Activated CD8-positive, alpha-beta memory T cell treated with anti-CD3 and anti-CD28 coated beads, Interleukin-2, amount 50 U/mL, for 1 hour (primary cell): ENCODE data around the gene IWS1.

Source experiments
- DNase-seq: peaks from one replicate; pipeline ENCODE4 v3.0.0-alpha.2; 2020; ENCODE audit errors: extremely low read depth

The IWS1 gene

DNA sequence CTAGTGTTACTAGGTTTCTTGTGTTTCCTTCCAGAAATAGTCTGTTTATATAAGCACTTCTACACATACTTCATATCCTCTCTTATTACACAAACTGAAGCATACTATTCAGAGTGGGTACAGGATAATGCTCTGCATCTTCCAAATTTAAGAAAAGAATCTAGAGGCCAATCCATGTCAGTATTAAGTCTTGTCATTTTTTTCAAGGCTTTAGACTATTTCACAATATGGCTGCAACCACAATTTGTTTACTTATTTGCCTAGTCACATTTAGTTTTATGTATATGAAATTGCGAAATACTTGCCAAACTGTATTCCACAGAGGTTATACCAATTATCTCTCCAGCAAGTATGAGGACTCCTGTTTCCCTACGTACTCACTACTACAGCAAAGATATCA, 27.9 kb downstream of the IWS1 start:
- no peak for DNase-seq

DNA sequence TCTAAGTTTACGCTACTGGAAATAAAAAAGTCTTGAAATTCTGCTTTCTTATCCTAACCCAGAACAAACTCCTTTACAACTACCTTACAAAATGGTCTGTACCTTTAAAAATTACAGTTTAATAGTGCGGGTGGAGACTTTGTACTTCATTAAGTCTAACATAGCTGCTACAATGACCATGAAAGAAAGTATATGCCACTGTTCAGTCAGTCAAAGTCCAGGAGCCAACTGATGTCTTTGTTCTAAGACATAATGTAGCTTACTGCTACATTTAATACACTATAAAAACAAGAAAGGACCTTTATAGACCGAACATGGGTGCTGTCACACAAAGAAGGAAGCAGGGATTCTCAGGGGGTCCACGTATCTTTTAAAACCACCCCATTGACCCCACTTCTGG, 36.0 kb downstream of the IWS1 start:
- no peak for DNase-seq

DNA sequence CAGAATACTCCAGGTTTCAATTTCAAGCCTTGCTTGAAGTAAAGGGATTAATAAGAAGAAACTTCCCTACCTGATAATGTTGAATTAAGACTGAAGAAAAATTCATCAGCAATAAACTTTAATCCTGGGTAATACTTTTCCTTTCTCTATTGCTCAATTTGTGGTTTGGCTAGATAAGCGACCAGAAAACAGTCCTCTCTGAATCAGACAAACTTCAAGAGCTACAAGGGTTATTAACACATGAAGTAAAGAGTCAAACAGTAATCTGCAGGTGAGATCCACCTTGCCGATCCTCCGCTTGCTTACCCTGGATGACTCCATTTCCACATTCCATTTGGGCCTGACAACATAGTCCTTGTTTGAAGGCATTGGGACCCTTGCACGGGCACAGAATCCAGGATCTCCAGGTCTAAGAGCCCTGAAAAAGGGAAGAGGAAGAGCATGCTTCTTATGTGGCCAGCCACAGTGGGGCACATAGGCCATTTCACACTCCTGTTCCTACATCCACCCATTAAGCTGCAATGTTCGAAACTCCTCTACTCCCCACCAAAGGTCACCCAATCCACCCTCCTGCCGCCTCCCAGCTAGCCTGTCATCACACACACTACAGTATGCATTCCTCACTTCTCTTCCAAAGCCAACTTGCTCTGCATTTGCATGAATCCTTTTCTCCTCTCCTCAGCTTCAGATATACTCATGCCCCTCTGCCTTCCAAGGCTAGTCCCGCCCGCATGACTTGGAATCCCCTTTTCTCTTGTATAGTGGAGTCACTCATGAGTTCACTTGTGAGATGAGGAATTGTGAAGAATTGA, 39.8 kb downstream of the IWS1 start:
- DNase-seq = no peak

GRCh38 chr2:127485694-127486071, 40.6 kb downstream of the IWS1 start:
- no peak for DNase-seq

- no peak for DNase-seq
Measured at GRCh38 chr2:127485051-127485693, 41.1 kb downstream of the IWS1 start.

DNA sequence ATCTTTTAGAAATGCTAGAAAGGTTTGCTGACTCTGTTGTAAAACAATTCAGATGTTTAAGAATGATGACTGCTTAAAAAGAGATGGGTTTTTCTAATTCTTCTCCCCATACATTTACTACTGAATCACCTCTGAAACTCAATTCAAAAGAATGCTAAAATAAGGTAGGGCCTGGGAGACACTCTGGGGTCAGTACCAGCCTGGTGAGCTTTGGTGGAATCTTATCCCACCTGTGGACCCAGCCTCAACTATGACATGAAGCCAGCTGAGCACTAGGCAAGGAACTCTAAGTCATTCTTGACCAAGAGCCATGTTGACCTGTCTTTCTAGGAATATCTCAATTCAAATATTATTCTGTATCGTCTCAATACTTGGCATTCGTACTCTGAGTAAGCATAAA, 44.3 kb downstream of the IWS1 start:
- DNase-seq = no peak

DNA sequence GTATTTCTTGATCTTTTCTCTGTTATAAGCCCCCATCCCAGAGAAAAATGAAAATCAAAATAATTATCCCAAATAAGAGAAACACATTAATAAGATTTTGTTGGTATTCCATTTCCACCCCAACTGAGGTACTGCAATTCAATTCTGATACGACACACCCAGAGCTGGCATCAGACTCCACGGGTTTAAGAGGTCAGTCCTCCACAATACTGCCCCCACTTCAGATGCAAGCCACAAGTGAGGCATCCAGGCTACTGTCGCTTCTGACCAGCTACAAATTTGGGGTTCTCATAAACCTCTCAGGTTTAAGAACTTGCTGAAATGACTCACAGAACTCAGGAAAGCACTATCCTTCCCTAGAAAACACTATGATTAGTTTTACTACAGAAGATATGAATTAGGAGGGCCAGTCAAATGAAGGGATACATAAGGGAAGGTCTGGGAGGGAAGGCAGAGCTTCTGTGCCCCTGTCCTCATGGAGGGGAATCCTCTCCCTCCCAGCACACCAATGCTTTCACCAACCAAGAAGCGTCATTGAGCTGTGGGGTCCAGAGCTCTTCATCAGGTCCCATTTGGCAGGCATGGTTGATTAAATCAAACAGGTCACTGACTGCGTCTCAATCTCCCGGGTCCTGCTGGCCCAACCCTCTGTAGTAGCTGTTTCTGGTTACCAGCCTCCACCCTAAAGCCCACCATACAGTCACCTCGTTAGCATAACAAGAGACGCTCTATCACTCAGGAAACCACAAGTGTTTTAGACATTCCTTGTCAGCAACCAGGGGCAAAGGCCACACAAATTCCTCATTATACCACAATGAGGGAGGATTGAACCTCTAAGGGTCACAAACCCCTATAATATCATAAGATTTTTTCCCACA, 46.2 kb downstream of the IWS1 start:
- no peak for DNase-seq

- DNase-seq = no peak
Measured at GRCh38 chr2:127479219-127479825, 47.0 kb downstream of the IWS1 start.

- DNase-seq = no peak
Measured at GRCh38 chr2:127475788-127476187, 50.5 kb downstream of the IWS1 start.

GRCh38 chr2:127472268-127472667, 54.0 kb downstream of the IWS1 start:
- DNase-seq = no peak

GRCh38 chr2:127471286-127471988, 54.9 kb downstream of the IWS1 start:
- DNase-seq = no peak

DNA sequence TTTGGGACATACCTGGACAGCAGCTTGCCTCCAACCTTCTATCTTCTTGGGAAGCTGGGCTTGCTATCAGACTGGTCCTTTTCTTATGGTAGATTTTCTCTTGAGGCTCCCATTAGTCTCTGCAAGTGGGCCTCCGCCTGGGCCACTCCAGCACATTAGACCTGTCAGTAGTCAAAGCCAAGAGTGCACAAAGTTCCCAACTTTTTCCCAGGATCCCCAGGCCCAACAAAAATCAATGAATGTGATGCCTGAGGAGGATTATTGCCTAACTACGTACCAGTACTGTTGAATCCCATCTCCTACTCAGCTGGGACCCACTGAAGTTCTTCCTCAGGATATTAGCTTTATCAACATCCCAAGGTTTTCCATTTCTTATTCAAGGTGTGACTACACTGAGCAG, 56.3 kb downstream of the IWS1 start:
- DNase-seq = no peak

DNA sequence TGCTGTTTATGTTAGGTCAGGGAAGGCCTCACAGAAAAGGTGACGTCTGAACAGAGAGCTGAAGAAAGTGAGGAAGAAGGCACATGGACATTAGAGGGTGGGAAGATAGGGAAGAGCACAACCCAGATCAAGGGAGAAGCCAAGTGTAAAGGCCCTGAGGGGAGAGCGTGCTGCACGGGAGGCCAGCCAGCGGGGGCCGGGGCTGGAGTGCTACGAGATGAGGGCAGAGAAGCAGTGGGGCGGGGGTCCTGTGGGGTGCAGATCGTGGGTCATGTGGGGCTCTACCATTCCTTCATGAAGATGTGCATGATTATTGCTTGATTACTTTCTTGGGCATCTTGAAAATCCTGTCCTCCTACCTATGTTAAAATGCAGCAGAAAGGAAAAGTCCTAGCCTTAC, 57.2 kb downstream of the IWS1 start:
- no peak for DNase-seq

DNA sequence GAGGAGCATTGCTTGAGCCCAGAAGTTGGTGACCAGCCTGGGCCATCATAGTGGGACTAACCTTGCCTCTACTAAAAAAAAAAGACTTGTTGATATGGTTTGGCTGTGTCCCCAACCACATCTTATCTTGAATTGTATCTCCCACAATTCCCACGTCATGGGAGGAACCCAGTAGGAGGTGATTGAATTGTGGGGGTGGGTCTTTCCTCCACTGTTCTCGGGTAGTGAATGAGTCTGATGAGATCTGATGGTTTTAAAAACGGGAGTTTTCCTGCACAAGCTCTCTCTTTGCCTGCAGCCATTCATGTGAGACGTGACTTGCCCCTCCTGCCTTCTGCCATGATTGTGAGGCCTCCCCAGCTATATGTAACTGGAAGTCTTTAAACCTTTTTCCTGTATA, 61.0 kb downstream of the IWS1 start:
- no peak for DNase-seq

DNA sequence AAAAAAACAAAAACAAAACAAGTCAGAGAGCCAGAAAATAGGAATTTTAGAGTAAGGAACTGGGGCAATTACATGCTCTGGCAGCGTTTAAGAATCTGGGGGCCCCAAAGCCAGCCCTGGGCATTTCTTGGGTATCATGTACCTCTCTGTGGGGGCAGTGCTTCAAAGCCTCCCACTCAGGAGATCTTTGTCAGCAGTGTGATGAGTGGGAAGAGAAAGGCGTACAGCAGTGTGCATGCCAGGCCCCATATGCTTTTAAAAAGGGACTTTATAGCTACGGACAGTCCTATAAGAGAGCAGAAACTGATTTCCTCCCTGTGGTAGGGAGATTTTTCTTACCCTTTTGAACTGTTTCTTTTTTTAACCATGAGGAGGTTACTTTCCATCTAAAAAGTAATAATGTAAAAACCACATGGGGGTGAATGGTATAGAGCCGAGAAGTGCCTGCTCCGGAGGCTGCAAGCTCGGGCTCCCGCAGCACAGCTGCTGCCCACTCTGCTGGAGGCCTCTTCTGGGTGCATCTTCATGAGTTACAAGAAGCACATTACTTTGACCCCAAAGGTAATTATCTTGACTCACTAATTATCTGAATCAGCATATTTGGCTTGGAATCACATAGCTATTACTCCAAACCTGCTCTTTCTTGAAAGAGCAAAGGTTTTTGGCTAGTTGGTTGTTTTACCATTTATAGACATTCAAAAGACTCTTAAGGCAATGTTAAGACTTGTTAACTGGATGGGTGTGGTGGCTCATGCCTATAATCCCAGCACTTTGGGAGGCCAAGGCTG, 61.6 kb downstream of the IWS1 start:
- no peak for DNase-seq

- no peak for DNase-seq
Measured at GRCh38 chr2:127463155-127463991, 62.9 kb downstream of the IWS1 start.

GRCh38 chr2:127462461-127462860, 63.8 kb downstream of the IWS1 start:
- no peak for DNase-seq

DNA sequence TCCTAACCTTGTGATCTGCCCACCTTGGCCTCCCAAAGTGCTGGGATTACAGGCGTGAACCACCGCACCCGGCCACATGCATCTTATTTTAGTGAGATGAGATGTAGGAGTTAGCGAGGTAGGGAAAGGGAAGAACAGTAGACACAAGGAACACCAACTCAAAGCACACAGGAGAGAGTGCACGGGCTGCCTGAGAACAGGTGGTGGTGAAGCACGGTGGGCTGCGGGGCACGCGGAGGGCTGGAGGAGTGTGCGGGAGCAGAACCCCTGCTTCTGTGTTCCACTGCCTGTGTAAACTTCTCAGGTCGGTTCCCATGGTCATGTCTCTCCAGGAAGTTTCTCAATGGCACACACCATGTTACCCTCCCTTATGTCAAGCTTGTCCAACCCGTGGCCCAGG, 69.3 kb downstream of the IWS1 start:
- no peak for DNase-seq

GRCh38 chr2:127455566-127456493, 70.5 kb downstream of the IWS1 start:
- no peak for DNase-seq
